Measurements from ENCODE around the gene UBASH3B.
"Not testable (repeated sequence)": the region's sequence is repeated elsewhere in the genome, so short reads cannot be mapped to it uniquely, and the experiment has no call there.

The UBASH3B gene, protein sequence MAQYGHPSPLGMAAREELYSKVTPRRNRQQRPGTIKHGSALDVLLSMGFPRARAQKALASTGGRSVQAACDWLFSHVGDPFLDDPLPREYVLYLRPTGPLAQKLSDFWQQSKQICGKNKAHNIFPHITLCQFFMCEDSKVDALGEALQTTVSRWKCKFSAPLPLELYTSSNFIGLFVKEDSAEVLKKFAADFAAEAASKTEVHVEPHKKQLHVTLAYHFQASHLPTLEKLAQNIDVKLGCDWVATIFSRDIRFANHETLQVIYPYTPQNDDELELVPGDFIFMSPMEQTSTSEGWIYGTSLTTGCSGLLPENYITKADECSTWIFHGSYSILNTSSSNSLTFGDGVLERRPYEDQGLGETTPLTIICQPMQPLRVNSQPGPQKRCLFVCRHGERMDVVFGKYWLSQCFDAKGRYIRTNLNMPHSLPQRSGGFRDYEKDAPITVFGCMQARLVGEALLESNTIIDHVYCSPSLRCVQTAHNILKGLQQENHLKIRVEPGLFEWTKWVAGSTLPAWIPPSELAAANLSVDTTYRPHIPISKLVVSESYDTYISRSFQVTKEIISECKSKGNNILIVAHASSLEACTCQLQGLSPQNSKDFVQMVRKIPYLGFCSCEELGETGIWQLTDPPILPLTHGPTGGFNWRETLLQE

DNA sequence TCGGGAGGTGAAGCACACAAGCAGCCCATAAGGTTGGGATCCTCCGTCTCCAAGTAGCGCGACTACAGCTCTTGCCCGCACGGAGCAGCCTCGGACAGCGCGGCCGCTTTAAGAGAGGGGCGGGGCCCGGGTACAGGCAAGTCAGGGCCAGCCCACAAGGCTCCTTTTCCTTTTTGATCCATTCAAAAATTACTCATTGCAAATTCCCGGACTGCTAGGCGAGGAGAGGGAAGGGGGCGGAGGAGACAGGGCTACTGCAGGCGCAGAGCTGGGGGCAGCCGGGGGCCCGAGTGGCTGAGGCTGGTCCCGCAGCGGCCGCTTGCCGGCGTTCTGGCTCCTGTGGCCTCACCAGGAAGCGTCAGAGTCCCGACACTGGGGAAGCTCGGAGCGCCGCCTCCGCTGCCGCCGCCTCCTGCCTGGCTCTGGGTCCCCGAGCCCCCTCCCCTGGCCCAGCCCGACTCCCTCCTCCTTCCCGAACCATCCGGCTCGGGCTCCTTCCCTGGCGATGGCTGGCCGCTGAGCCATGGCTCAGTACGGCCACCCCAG is at the start of gene UBASH3B:
Gene UBASH3B (plus strand): TSS at position 196 of the 546 bp plus-strand sequence. CDS start 328 bp downstream, at position 524.
- peak; percentile 82 for DNase-seq

DNA sequence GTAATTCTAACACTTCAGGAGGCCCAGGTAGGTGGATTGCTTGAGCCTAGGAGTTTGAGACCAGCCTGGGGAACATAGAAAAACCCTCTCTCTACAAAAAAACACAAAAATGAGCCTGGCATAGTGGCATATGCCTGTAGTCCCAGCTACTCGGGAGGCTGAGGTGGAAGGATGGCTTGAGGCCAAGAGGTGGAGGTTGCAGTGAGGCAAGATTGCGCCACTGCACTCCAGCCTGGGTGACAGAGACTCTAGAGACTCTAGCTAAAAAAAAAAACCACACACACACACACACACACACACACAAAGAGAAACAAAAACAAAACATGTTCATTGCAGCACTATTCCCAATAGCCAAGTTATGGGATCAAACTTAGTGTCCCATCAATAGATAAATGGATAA is 48.4 kb upstream of the UBASH3B start:
- DNase-seq: not testable (repeated sequence)

DNA sequence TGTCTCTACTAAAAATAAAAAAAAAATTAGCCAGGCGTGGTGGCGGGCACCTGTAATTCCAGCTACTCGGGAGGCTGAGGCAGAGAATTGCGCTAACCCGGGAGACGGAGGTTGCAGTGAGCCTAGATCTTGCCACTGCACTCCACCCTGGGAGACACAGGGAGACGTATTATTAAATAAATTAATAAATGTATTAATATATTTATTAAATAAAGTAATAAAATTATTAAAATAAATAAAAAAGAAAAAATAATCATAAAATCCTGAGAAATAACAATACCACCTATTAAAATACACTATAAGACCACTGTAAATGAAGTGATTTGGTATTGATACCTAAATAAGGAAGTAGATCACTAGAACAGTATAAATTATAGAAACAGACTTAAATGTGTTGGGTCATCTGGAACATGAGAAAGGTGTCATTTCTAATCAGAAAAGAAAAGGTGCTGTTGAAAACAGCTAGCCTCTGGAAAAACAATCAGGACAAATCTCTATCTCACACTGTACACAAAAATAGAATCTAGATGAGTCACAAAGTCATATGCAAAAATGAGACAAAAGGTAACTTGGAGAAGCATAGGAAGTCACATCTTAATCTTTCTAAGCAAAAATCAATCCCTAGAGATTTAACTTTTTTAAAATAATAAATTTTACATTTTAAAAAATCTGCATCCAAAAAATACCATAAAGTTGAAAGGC is 43.2 kb upstream of the UBASH3B start:
- no peak for DNase-seq

DNA sequence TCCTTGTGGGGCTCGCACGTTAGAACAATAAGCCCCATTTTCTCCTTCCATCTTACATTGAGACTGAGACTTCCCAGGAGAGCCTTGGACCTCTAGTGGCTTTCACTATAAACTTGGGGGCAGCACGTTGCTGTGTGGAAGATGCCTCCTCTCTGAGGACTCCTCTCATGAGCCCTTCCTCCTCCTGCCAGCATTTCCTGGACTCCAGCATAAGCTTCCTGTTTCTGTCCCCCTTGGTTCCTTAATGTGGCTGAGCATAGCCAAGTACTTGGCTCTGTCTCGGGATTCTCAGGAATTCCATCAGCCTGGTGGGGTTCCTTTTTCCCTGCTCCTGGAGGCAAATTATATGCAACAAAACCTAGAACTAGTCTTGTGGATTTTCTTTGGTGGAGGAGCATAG is 38.8 kb upstream of the UBASH3B start:
- DNase-seq: no peak

DNA sequence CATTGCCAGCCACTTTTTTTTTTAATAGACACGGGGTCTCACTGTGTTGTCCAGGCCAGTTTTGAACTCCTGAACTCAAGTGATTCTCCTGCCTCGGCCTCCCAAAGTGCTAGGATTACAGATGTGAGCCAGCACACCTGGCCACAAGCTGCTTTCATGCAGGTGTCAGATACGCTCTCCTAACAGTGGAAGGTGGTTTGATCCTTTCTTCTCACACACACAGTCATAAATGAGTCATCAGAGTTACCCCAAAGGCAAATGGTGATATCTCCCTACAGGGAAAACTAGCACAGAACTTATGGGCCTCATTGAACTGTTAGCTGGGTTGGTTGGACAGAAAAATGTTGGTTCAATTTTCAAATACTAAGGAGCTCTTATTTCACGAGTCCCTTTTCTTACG is 38.2 kb upstream of the UBASH3B start:
- no peak for DNase-seq

DNA sequence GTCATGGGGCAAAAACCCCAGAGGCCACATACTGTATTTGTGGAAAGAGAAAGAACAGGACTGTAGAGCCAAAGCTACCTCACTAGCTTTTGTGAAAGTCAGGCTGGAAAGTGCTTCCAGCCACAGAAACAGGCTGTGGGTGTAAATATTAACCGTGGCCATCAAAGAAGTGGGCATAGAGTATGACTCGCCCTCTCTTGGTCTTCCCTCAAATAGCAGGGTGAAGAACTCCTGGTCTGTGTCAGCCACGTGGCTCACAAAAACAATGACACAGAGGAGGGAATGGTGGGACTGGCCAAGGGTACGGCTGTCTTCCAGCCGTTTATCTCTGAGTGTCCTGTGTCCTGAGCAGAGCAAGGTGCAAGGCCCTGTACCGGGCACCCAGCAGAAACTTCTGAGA is 37.6 kb upstream of the UBASH3B start:
- no peak for DNase-seq

DNA sequence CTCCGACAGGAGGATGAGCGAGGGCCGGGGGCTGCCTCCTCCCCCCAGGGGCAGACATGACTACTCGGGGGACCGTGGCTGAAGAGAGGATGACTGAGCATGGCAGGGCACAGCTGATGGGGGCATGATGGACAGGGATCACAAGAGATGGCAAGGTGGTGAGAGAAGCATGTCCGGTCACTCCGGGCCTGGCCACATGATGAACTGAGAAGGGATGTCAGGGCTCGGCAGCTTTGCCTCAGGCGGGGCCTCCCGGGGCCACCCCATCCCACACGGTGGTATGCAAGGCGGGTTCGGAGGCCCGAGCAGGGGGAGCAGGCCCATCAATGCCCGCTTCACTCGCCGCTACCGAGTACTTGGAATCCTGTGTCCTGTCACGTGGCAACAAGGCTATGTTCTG is 36.6 kb upstream of the UBASH3B start:
- DNase-seq: no peak

DNA sequence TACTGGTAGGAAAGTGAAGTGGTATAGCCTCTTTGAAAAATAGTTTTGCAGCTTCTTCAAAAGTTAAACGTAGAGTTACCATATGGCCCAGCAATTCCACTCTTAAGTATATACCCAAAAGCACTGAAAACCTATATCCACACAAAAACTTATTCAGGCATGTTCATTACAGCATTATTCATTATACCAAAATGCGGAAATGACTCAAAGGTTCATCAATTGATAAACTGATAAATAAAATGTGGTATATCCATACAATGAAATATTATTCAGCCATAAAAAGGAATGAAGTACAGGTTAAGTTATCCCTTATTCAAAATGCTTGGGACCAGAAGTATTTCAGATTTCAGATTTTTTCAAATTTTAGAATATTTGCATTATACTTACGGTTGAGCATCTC is 35.8 kb upstream of the UBASH3B start:
- no peak for DNase-seq

DNA sequence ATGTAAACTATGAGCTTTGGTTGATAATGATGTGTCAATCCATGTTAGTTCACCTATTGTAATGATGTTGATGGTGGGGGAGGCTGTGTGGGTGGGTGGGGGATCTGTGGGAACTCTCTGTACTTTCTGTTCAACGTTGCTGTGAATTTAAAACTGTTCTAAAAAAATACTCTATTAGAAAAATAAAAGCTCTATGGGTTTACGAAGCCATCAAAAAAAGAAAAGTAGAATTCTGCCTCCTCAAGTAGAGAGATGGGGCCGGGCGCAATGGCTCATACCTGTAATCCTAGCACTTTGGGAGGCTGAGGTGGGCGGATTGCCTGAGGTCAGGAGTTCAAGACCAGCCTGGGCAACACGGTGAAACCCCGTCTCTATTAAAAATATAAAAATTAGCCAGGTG is 30.0 kb upstream of the UBASH3B start:
- not testable (repeated sequence) for DNase-seq

DNA sequence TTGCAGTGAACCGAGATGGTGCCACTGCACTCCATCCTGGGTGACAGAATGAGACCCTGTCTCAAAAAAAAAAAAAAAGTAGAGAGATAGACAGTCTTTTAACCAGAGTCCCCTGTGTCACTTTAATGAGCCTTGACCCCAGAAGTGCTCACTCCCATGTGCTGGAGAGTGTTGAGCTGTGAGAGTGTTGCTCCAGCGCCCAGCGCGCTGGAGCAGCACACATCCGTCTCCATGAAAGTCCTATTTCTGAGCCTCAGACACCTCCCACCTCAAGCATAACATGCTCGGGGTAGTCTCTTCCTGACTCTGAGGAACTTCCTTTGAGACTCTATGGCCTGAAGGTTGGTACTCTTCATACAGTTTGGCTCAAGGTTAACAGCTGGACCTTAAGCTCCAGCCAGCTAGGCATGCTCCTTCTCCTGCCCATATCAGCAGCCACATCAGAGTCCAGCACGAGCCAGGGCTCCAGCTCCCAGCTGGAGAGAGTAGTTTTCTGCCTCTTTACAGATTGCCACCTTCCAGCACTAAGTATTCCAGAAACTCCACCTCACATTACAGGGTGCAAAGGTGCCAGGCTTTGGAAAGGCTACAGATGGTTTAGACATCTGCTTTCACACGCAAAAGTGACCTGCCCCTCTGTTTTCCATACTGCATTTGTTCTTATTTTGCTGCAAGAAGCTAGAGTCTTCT is 29.4 kb upstream of the UBASH3B start:
- no peak for DNase-seq

DNA sequence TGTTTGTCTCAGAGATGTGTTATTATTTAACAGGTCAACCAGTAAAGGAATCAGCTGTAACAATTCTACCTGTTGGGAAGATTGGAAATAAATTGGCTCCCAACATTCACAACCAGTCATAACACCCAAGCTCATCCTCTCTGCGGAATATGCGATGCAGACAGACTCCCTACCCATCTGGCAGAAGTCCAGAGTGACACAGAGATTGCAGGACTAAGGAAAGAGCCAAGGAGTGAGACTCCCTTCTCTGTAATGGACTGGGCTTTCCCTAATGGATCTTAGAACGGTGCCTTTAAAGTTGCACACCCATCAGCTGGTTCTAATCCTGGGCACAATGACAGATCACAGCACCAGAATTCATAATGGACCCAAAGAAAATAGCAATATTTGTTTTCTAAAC is 27.8 kb upstream of the UBASH3B start:
- no peak for DNase-seq

DNA sequence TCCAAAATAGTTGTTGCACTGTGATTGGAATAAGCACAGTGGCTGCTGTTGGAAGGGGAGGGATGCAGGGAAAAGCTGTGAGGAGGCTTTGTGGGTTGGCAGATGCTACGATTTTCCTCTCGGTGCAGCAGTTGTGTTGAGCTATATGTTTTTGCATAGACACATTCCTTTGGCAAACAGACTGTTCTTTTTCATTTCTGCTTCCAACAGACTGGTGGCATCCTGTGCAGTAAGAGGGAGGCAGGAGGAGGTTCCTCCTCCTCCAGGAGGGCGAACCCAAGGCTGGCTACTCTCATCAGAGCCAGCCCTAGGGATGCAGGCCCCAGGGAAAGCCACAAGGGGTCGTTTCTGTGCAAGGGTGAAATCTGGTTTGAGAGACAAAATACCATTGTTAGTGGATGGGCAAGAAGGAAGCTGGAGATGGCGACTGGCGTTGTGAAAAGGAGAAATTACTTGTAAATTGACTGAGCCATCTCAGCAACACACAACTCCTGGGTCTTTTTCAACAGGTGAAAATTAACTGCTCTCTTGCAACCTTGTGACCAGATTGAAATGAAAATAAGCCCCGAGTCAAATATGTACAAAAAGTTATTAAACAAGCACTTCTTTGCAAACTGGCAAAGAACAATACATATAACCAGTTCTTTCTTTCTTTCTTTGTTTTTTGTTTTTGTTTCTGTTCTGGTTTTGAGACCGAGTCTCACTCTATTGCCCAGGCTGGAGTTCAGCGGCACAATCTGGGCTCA is 26.5 kb upstream of the UBASH3B start:
- peak; percentile 79 for DNase-seq

DNA sequence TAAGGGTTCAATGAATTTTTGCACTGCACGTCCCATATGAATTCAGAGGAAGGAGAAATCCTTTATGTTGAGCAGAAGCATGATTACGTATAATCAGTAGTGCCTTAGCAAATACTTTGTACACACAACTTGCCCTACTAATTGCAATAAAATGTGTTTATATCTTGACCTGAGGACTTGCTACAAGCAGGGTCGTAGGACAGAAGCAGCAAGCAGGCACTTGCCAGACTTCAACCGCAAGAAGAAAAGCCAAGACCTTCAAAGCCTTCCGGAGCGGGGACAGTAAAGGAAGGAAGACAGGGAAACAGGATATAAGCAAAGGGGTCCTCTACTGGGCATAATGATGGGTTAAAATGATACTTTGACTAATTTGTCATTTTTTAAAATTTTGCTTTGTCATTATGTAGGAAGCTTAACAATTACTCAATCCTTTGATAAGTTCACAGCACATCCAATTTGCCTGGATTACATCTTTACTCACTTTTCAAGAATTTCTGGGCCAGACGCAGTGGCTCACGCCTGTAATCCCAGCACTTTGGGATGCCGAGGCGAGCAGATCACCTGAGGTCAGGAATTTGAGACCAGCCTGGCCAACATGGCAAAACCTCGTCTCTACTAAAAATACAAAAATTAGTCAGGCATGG is 23.2 kb upstream of the UBASH3B start:
- no peak for DNase-seq

DNA sequence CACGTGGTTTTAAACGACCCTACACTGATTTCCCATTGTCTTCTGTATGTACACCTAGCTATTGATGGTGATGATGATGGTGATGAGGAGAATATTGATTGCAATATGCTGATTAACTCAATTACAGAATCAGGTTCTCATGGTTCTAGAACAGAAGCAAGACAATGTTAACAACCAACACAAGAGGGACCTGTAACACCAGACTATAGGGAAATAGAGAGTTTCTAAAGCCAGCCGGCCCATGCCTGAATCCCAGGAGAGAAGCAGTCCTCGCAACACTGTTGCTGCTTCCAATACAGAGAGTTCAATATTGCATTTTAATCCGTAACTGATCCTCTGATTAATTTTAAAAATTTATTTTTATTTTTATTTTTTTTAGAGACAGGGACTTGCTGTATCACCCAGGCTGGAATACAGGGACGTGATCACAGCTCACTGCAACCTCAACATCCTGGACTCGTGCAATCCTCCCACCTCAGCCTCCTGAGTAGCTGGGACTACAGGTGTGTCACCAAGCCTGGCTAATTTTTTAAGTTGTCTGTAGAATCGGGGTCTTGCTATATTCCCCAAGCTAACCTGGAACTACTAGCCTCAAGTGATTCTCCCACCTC is 22.2 kb upstream of the UBASH3B start:
- DNase-seq: peak; percentile 80

DNA sequence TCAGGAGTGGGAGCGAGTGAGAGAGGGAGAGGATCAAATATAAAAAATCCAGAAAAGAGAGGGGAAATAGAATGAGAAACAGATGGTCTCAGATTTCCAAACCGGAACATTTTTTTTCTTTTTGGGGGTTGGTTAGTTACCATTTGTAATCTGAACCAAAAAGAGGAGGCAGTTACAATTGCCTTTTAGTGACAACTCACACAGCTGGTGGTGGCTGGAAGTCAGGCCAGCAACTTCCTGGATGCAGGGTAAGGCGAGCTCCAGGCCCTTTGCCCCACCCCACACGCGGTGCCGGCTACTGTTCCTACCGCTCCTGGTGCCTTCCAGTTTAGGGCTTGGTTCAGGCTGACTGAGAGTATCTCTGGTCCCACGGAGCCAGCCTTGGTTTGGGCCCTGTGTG is 21.0 kb upstream of the UBASH3B start:
- no peak for DNase-seq

DNA sequence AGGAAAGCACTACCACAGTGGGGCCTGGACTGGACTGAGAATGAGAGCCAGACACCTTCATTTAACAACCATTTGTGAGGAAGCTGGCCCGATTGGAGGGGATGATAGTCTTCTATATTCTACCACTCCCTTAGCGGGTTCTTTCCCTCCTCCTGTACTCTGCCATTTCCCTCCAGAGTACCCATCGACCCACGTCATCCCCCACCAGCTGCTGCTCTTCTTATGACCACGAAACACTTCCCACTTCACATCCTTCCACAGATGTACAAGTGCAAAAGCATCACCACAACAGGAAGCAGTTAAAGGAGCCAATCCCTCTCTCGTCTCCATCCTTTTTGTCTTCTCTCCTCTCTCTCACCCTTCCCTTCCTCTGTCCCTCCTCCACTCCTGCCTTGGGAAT is 18.0 kb upstream of the UBASH3B start:
- no peak for DNase-seq

DNA sequence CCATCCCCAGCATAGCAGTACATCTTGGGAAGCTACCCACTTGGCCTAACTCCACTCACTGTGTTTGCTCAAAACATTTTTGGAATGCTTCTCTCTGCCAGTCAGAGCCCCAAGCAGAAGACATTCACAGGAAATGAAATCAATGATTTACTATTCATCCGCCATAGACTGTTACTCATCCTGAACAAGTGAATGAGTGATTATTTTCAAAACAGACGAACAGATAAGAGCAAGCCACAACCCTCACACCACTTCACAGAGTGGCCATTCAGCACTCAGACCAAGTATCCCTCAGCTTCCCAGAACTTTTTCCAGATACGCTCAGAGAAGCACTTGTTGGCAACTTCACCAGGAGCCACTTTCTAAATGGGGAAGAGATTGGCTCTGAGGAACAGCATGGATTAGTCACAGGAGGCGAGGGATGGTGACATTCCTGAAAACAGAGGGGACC is 13.0 kb upstream of the UBASH3B start:
- DNase-seq: no peak

DNA sequence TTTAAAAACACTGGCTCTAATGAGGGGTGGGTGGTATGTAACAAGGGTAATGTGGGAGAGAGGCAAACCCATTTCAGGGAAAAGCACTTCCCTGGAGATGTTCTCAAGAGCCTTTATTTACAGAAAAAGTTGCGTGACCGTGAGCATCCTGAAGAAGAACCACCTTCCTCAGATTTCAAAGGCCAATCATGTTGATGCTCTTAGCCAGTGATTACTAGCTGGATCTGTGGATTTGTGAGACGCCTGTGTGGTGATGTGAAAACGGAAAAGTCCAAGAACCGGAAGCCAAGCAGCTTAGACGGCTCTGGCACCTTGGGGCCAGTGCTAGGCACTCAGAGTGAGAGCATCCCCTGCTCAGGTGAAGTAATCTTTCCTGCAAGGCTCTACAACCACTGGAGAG is 12.6 kb upstream of the UBASH3B start:
- no peak for DNase-seq

DNA sequence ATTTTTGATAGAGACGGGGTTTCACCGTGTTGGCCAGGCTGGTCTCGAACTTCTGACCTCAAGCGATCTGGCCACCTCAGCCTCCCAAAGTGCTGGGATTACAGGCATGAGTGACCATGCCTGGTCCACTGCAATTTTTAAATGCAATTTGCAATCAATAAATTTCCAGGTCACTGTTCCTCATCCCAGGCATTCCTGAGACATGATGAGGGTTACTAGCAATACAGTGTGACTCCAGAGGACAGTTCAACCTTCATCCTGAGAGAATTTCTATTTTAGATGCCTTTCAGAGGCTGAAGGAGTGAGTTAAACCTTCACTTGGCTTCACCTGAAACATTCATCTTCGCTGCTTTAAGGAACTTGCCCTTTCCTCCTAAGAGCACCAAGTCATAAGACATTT is 9.7 kb upstream of the UBASH3B start:
- DNase-seq: no peak

DNA sequence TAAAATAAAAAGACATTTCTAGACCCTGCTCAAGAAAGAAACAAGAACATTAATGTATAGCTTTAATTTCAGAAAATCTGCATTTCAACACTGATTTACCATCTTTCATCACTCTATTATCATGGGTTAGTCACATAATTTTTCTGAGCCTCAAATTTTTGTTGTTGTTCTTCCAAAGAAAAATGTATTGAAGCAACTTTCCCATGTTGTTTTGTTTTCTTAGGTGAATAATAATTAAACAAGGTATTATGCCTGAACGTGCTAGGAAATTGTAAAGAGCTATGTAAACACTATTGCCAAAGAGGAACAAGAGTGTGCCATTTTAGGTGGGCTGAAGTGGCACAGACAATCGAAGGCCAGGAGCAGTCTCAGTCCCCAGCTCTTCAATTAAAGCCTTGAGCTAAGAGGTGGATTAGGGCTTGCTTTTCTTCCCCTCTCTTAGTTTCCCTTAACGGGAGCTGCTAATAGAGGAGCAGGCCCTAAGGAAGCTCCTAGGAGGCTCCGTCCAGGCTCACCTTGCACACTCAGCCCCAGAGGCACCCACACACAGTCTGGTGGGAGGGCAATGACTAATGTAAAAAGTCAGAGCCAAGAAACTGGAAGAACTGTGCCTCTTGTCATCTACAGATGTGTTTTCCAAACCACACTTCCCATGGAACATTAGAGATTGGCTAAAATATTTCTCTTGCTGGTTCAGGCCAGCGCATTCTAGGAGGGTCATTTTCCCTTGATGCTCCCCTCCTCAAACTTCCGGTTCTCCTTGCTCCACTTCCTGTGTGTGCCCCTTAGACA is 8.8 kb upstream of the UBASH3B start:
- no peak for DNase-seq

All from NCI-H526 treated with DMSO at 0.1 percent for 48 hours (cell line).